ENCODE measurements around the gene ARHGAP12.

DNA sequence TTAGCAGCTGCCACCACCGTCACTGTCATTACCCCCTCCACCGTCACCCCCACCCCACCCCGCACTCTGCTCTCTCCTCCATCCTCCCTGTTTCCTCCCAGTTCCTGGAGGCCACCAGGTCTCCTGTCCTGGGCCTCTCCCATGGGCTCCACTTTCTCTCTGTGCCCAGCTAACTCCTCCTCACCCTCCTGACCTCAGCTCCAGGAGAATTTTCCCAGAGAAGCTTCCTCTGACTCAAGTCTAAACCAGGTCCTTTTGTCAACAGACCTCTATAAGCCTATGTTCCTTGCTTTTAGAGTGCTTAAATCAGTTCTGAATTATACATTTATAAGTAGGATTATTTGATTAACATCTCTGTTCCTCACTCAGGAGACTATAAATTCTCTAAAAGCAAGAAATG is 150.0 kb downstream of the ARHGAP12 start:
- no peak for TF ChIP-seq GATA3 (IDR thresholded peaks at IDR 0.05; ENCODE audit: low read depth, low read length)
- TF ChIP-seq GATA2 (IDR thresholded peaks at IDR 0.05; ENCODE audit: low read depth, low read length) = no peak
